Activated CD4-positive, alpha-beta T cell treated with anti-CD3 and anti-CD28 coated beads for 24 hours (primary cell): ENCODE results near the gene MAGI1.

Experiments used
- DNase-seq, 2 donors: peaks; one replicate each; pipeline ENCODE4 v3.0.0-alpha.2; 2020; ENCODE audit warnings: low read depth in 2 of 2

MAGI1 gene

GRCh38 chr3:66014651-66015050 lies 24.1 kb downstream of the MAGI1 start:
- DNase-seq: no peak

DNA sequence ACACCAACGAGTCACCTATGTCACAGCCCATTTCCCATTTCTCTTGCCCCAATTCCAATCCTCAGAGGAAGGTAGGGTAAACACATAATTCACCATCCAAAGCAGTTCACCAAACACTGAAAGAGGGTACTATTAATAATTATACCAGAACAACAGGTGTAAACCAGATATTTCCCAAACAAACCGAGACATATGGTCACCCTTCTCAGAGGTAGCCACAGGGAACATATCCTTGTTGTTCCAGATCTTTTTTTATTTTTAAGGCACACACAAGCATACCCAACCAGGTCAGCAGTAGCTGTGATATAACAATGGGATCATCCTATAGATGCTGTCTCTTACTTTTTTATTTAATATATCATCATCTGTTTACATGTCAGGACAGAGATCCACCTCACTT lies 24.7 kb downstream of the MAGI1 start:
- no peak for DNase-seq

DNA sequence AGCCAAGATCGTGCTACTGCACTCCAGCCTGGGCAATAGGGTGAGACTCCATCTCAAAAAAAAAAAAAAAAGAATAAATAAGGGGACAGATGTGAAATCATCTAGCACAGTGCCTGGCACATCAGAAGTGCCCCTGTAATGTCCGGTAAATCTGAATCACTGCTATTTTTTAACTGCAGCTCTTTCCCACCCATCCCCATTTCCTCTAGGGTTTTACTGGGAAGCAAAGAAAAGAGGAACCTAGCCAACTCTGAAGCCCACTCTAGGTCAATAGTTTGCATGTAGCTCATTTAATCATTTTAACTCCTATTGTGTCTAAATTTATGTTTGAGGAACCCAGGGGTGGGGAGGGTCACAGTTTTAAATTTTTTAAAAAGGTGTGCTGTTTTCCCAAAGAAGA lies 26.0 kb downstream of the MAGI1 start:
- DNase-seq: no peak

DNA sequence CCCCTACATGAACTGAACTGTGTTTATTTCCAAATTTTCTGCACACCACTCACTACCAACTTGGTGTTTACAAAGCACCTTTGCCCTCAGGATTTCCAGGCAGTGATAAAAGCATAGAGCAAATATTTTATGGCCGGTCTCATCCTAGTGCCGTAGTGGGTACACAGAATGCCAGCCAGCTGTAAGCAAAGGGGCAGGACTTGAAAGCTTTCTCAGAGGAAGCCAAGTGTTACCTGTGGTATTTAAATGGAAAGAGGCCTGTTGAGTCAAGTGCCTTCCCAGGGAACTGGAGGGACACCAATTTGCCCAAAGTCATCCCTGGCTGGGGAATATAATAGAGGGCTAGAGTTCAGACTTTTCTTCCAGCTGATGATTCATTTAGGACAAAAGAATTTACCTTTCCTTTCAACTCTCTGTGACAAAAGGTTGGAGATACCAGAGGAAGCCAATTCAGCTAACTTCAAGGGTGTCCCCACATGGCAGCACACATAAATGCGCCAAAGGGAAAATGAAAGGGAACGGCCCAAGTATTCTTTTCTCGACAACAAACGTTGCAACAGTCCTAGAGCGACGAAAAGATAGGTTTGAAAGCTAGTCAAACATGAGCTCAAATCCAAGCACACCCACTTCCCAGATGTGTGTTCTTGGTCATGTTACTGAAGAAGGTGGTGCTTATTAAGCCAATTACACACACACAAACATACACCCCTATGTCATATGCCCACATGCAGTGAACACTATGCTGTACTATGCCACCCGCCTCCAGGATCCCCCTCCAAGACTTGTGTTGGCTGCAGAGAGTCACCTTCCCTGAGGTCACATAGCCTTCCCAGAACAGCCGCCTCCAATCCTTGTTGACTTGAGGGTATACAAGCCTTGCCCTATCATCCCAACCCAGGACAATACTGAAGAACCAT lies 27.7 kb downstream of the MAGI1 start:
- no peak for DNase-seq

- DNase-seq: no peak
Measured at GRCh38 chr3:66010348-66010738, 28.4 kb downstream of the MAGI1 start.

GRCh38 chr3:66004244-66004643 lies 34.5 kb downstream of the MAGI1 start:
- no peak for DNase-seq

DNA sequence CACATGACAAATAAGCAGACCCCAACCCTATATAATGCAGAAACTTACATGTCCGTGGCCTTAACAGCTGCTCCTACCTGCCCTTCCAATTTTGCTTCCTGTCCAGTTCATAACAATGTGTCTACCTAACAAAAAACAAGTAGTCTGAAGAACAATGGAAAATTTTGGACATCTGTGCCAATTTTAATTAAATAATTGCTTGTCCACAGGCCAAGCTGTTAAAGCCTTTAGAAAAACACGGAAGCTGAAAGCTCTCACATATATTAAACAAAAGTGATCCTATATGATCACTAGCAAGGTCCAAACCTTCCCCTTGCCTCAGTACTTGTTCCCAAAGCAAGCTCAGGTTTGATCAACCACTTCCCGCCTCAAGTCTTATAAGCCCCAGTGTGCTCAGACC lies 37.1 kb downstream of the MAGI1 start:
- no peak for DNase-seq

GRCh38 chr3:66000506-66000905 lies 38.2 kb downstream of the MAGI1 start:
- no peak for DNase-seq

- DNase-seq: no peak
Measured at GRCh38 chr3:65999606-66000005, 39.1 kb downstream of the MAGI1 start.

- DNase-seq: no peak
Measured at GRCh38 chr3:65996589-65996988, 42.1 kb downstream of the MAGI1 start.

- no peak for DNase-seq
Measured at GRCh38 chr3:65995515-65995914, 43.2 kb downstream of the MAGI1 start.

DNA sequence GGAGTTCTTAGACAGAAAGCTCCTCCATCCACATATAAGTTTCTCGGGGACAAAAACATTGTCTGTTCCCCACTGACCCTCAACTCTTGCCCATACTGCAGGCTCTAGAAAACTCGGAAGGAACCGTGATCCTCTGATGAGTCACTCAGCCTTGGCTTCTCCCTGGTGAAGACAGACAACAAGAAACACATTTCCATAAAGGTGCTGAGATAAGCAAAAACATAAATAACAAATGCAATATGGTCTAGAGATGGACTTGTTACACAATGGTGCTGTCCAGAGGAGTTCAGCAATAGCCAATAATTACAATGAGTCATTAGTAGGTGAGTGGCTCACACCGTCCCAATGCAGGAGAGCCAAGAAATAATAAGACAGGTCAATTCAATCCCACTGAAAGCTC lies 43.7 kb downstream of the MAGI1 start:
- DNase-seq: no peak

DNA sequence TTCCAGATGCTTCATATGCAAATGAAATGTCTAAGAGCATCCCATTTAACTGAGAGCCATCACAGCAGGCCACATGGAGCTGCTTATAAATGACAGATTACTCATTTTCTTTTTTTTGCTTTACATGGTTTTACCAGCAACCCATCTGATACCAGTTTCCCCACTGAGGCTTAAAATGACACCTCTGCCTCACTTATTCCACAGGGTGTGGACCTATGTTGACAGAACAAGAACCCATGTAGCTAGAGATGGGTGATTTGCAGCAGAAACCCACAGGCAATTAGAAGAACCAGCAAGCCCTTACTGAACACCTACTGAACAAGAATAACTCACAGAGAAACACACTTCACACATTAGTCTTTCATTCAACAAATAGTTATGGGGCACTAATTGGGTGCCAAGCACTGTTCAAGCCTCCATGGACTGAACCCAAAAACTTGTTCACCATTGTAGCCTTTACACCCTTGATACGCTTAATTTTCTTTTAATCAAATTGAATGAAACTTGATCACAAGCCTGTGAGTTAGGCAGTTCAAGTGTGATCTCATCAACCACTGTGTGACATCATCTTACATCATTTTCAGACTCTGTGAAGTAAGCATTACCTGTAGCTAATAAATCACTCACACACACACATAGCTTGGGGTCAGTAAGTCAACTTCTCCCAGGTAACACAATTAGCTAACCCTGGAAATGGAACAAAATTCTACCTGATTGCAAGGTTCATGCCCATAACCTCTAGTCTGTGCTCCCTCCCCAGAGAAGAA lies 45.4 kb downstream of the MAGI1 start:
- no peak for DNase-seq

DNA sequence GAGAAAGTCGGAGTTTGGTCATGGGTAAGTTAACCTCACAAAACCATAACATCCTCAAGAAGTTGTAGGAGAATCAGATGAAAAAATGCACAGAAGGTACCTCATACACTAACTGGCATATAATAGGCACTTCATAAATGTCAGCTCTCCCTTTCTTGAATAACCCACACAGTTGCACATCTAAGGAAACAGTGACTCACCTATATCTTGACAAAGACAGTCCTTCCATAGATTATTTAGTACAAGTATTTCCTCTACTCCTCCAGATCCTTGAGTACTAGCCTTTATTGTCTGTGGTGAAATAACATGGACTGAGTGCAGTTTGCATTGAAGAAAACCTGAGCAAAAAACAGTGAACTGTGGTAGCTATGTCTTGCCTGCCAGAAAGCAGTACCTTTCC lies 46.6 kb downstream of the MAGI1 start:
- no peak for DNase-seq

DNA sequence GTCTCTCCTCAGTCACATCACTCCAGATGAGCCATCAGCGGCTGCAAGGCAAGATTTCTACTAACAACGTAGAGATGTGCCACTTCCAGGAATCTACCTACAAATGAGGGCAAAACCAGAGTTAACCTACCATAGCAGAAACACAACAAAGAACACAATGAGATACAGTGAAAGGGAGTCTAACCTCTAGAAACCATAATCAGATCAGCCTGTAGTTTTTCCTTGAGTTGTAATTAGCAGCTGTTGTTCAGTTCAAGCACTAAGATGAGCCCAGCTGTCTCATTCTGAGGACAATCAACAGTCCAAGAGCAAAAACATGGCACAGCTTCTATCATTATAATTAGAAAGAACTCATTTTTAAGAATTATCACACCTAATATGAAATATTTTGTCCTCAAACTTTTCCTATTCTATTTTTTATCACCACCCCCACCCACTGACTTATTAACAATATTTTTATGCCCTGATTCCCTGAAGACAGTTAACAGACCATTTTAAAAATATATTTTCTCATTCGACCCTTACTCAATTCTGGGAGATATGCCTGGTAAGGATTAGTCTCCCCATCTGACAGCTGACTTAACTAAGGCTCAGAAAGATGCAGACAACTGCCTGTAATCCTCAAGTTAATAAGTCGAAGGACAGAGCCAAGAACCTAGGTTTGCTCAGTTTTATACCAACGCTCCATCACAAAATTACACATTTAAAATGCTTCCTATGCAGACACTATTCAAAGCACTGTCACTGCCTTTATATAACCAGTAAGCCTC lies 50.1 kb downstream of the MAGI1 start:
- no peak for DNase-seq

DNA sequence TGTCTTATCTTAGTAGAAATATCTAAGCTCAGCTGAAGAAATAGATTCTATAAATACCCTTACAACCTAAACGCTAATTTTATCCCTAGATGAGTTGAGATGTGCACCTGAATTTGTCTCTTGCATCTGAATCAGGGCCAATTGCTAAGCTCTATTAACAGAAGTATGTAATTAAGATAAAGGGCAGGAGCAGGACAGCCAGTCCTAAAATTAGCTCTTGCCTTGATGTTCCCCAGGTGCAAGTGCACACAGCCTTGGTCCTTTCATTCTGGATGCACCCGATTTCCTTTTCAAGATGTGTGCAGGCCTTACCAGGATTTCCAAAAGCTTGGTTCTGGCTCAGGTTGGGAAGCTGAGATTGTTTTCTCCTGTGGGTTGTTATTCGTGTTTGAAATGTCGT lies 52.4 kb downstream of the MAGI1 start:
- DNase-seq: no peak

DNA sequence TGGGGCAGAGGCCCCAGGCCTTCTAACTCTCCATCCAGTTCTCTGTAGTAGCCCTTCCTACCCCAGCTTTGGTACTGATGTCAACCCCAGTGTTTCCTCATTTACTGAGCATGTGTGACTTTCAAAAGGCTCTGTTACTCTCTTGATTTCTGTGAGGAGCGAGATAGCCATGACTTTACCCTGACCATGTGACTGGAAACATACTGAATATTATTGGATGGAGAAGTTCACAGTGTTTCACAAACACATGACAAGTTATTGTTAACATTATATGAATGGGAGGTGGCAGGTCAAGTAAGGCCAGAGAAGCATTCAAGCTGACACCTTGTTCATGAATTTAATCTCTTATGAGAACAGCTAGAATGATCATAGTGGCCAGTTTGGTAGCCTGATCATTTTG lies 53.7 kb downstream of the MAGI1 start:
- no peak for DNase-seq

- no peak for DNase-seq
Measured at GRCh38 chr3:65983100-65983499, 55.6 kb downstream of the MAGI1 start.

GRCh38 chr3:65979731-65980130 lies 59.0 kb downstream of the MAGI1 start:
- DNase-seq: no peak

DNA sequence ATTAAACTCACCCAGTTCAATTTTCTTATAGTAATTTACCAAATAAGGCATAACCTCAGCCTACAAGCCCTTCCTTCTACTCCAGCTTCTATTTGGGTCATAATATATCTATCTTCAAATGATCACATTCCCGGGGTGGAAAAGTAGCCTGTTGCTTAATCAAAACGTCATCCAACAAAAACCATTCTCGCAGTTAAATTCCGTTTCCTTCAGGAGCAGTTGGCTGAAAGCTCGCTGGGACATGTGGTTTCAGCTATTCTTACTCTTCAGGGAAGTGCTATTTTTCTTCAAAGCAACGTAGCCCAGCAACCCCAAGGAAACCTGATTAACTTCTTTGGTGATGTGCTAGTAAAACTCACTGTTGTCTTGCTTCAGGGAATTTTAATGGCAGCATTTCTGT lies 59.6 kb downstream of the MAGI1 start:
- DNase-seq: no peak

- no peak for DNase-seq
Measured at GRCh38 chr3:65978116-65978515, 60.6 kb downstream of the MAGI1 start.

- no peak for DNase-seq
Measured at GRCh38 chr3:65975032-65975431, 63.7 kb downstream of the MAGI1 start.
